Measurements from ENCODE around the gene RGL4. TPM values are rescaled to one million over a fixed set of nuclear protein-coding genes. Genes with fewer than 3 reads are reported as not detected.

Gene RGL4
- total and polyA plus RNA-seq, 2 of the 13 experiments (the other 11 are each of a cell fraction or from before 2014, with no cell fraction given), result not detected

- TF ChIP-seq CTCF (CRISPR knock-in tag; IDR thresholded peaks at IDR 0.05), result peak; percentile 36; the same call in 1 of the 2 replicates
- TF ChIP-seq NFE2L2 (IDR thresholded peaks at IDR 0.05; ENCODE audit: low read length), result no peak
- TF ChIP-seq ZNF589 (CRISPR knock-in tag; conservative IDR thresholded peaks at IDR 0.05), result peak; percentile 83
- TF ChIP-seq SMARCE1 (IDR thresholded peaks at IDR 0.05; ENCODE audit: borderline replicate concordance), result no peak
- TF ChIP-seq ESRRA (CRISPR knock-in tag; IDR thresholded peaks at IDR 0.05; ENCODE audit: low read depth), result peak; percentile 79
- TF ChIP-seq ATRX (CRISPR knock-in tag; IDR thresholded peaks at IDR 0.05; ENCODE audit: borderline replicate concordance), result no peak
- TF ChIP-seq ZBTB37 (CRISPR knock-in tag; IDR thresholded peaks at IDR 0.05), result peak; percentile 66; the same call in 1 of the 2 replicates
- TF ChIP-seq HMGXB4 (CRISPR knock-in tag; IDR thresholded peaks at IDR 0.05; ENCODE audit: borderline replicate concordance in 1 of 2, low read depth in 1 of 2), result peak; percentile 73 to 88; a peak in 3 of 4 replicates
- no peak for TF ChIP-seq ZNF691 (CRISPR knock-in tag; IDR thresholded peaks at IDR 0.05; ENCODE audit: borderline replicate concordance, low read depth)
- TF ChIP-seq E2F2 (CRISPR knock-in tag; IDR thresholded peaks at IDR 0.05; ENCODE audit: borderline replicate concordance), result peak; percentile 88; the same call in 1 of the 2 replicates
- peak; percentile 84 for TF ChIP-seq GATAD1 (CRISPR knock-in tag; IDR thresholded peaks at IDR 0.05)
- peak; percentile 89 for TF ChIP-seq KDM5B (CRISPR knock-in tag; IDR thresholded peaks at IDR 0.05; ENCODE audit: borderline replicate concordance)
- peak; percentile 60; the same call in 1 of the 2 replicates for TF ChIP-seq ZNF773 (CRISPR knock-in tag; IDR thresholded peaks at IDR 0.05; ENCODE audit: borderline replicate concordance)
- TF ChIP-seq ZNF207 (IDR thresholded peaks at IDR 0.05; ENCODE audit: borderline replicate concordance), result no peak
- peak; percentile 71; the same call in 1 of the 2 replicates for TF ChIP-seq ZNF337 (CRISPR knock-in tag; IDR thresholded peaks at IDR 0.05; ENCODE audit: borderline replicate concordance, low read depth)
- TF ChIP-seq POLR2A (IDR thresholded peaks at IDR 0.05; ENCODE audit: insufficient read depth in 1 of 2, low read depth in 2 of 2, low read length in 2 of 2), result peak; percentile 79 to 91
- TF ChIP-seq ZNF597 (CRISPR knock-in tag; IDR thresholded peaks at IDR 0.05), result 0 out of 2 replicates have a peak, but pooled peaks have one; percentile 19
- no peak for TF ChIP-seq ZNF530 (CRISPR knock-in tag; IDR thresholded peaks at IDR 0.05; ENCODE audit: low read depth)
- TF ChIP-seq HOXA3 (CRISPR knock-in tag; IDR thresholded peaks at IDR 0.05), result peak; percentile 100
These were observed 26.3 kb downstream of the RGL4 start (continued) for GRCh38 chr22:23716811-23717801.
